ENCODE results near the gene KRT86. TPM values are rescaled to one million over a fixed set of nuclear protein-coding genes. Genes with fewer than 3 reads are reported as not detected.

The KRT86 gene
- 1 to 10 TPM; 2.3 to 3.2 TPM for total RNA-seq
- polyA plus RNA-seq (ENCODE audit: insufficient read depth, low read depth, low replicate concordance): 4.0 TPM
- long read RNA-seq, donor 1: 0 reads
- long read RNA-seq, donor 2: 0 reads

GRCh38 chr12:52274521-52275120, at the start of gene KRT86:
KRT86 (plus strand) TSS chr12:52274645; CDS start chr12:52301917, 27,272 bp downstream.
- Histone ChIP-seq H3K27ac (no peak within 1 kb of the TSS), H3K4me3 (no peak within 1 kb of the TSS), H3K4me1 (no peaks in the 10 kb centered on the region), H3K9me3 (no peaks in the 10 kb centered on the region), H3K36me3 (ENCODE audit: low read depth, missing control alignments) (no peaks in the 10 kb centered on the region), H3K27me3 (no peaks in the 10 kb centered on the region)
- intact Hi-C loops (cut with DNase I; ENCODE audit: low total_unique reads): no loop called here
- DNase-seq: no peak
- TF ChIP-seq CTCF (IDR thresholded peaks at IDR 0.05): no peak
- TF ChIP-seq POLR2A (IDR thresholded peaks at IDR 0.05): no peak
- WGBS, 2 donors: 63 to 77% methylated on average over 3 of the region's 3 CpGs

- DNase-seq: no peak
- H3K4me3 ChIP-seq: no peak overlapping the region
- H3K9me3 ChIP-seq: no peaks in the 10 kb centered on the region
- no peaks in the 10 kb centered on the region for H3K4me1 ChIP-seq
- TF ChIP-seq CTCF (IDR thresholded peaks at IDR 0.05) (no peak), POLR2A (IDR thresholded peaks at IDR 0.05) (no peak)
- intact Hi-C loops (cut with DNase I; ENCODE audit: low total_unique reads): no loop called here
- no peaks in the 10 kb centered on the region for H3K36me3 ChIP-seq (ENCODE audit: low read depth, missing control alignments)
- 87 to 96% methylated on average over 4 of the region's 4 CpGs for WGBS, 2 donors
- H3K27me3 ChIP-seq: no peaks in the 10 kb centered on the region
- no peak overlapping the region for H3K27ac ChIP-seq
Observed at GRCh38 chr12:52225752-52226151, 48.7 kb upstream of the KRT86 start.

GRCh38 chr12:52226446-52226845, 48.0 kb upstream of the KRT86 start:
- no peaks in the 10 kb centered on the region for H3K27me3 ChIP-seq
- no peak overlapping the region for H3K27ac ChIP-seq
- no peaks in the 10 kb centered on the region for H3K4me1 ChIP-seq
- intact Hi-C loops (cut with DNase I; ENCODE audit: low total_unique reads): no loop called here
- 80 to 81% methylated on average over 4 of the region's 4 CpGs for WGBS, 2 donors
- DNase-seq: no peak
- H3K36me3 ChIP-seq (ENCODE audit: low read depth, missing control alignments): no peaks in the 10 kb centered on the region
- no peaks in the 10 kb centered on the region for H3K9me3 ChIP-seq
- H3K4me3 ChIP-seq: no peak overlapping the region
- TF ChIP-seq POLR2A (IDR thresholded peaks at IDR 0.05): no peak
- no peak for TF ChIP-seq CTCF (IDR thresholded peaks at IDR 0.05)

GRCh38 chr12:52227606-52228166, 46.8 kb upstream of the KRT86 start:
- no peak for DNase-seq
- Histone ChIP-seq H3K4me3 (no peak overlapping the region), H3K9me3 (no peaks in the 10 kb centered on the region), H3K36me3 (ENCODE audit: low read depth, missing control alignments) (no peaks in the 10 kb centered on the region), H3K4me1 (no peaks in the 10 kb centered on the region), H3K27me3 (no peaks in the 10 kb centered on the region), H3K27ac (no peak overlapping the region)
- intact Hi-C loops (cut with DNase I; ENCODE audit: low total_unique reads): no loop called here
- WGBS, 2 donors: 69 to 80% methylated on average over 5 of the region's 5 CpGs
- TF ChIP-seq CTCF (IDR thresholded peaks at IDR 0.05) (no peak), POLR2A (IDR thresholded peaks at IDR 0.05) (no peak)

- no peak for DNase-seq
- no peaks in the 10 kb centered on the region for H3K36me3 ChIP-seq (ENCODE audit: low read depth, missing control alignments)
- TF ChIP-seq POLR2A (IDR thresholded peaks at IDR 0.05) (no peak), CTCF (IDR thresholded peaks at IDR 0.05) (no peak)
- H3K27ac ChIP-seq: no peak overlapping the region
- H3K27me3 ChIP-seq: no peaks in the 10 kb centered on the region
- no peaks in the 10 kb centered on the region for H3K4me1 ChIP-seq
- intact Hi-C loops (cut with DNase I; ENCODE audit: low total_unique reads): no loop called here
- H3K9me3 ChIP-seq: no peaks in the 10 kb centered on the region
- H3K4me3 ChIP-seq: no peak overlapping the region
- WGBS, 2 donors: 80 to 88% methylated on average over 3 of the region's 3 CpGs
Observed at GRCh38 chr12:52228366-52228765, 46.1 kb upstream of the KRT86 start.
